SK-N-MC (cell line): ENCODE measurements around the gene GSS.

ENCODE experiments used
- DNase-seq: peaks from one replicate; pipeline ENCODE4 v3.0.0-alpha.2; 2011; ENCODE audit warnings: low read depth, low spot score
- H3K27ac ChIP-seq: fragments of 200-600 bp; sonication (generic); 2 replicates; pipeline ENCODE4 v1.5.1; 2016; ENCODE audit warnings: mixed run types
- H3K36me3 ChIP-seq: fragments of 200-600 bp; sonication (generic); 2 replicates; pipeline ENCODE4 v1.6.1; 2017; ENCODE audit warnings: antibody characterized with exemption, low read length, mixed read lengths; ENCODE audit not compliant: insufficient read depth
- H3K4me3 ChIP-seq: fragments of 200-600 bp; sonication (generic); 2 replicates; pipeline ENCODE4 v1.5.1; 2016
- H3K9ac ChIP-seq: fragments of 200-600 bp; sonication (generic); 2 replicates; pipeline ENCODE4 v1.8.0; 2017; ENCODE audit warnings: mixed run types, mixed read lengths; ENCODE audit not compliant: insufficient read length
- H3K9me3 ChIP-seq: fragments of 200-600 bp; sonication (generic); 2 replicates; pipeline ENCODE4 v1.6.1; 2017; ENCODE audit warnings: low read depth, mild to moderate bottlenecking, antibody characterized with exemption, low read length, moderate library complexity, mixed read lengths
- EZH2 ChIP-seq: fragments of 200-600 bp; sonication (generic); IDR thresholded peaks from one replicate; pipeline ENCODE4 v1.6.1; 2017; ENCODE audit warnings: antibody characterized with exemption
- FOXP2 ChIP-seq: optimal IDR thresholded peaks from 2 replicates; pipeline ENCODE3; 2011; ENCODE audit warnings: mild to moderate bottlenecking, moderate library complexity; ENCODE audit not compliant: insufficient read depth; ENCODE audit errors: extremely low read length, control extremely low read depth
- POLR2AphosphoS5 ChIP-seq: IDR thresholded peaks from 2 replicates; pipeline ENCODE4 v1.6.1; 2012; ENCODE audit warnings: mild to moderate bottlenecking, low read depth, low read length, borderline replicate concordance

The GSS gene

DNA sequence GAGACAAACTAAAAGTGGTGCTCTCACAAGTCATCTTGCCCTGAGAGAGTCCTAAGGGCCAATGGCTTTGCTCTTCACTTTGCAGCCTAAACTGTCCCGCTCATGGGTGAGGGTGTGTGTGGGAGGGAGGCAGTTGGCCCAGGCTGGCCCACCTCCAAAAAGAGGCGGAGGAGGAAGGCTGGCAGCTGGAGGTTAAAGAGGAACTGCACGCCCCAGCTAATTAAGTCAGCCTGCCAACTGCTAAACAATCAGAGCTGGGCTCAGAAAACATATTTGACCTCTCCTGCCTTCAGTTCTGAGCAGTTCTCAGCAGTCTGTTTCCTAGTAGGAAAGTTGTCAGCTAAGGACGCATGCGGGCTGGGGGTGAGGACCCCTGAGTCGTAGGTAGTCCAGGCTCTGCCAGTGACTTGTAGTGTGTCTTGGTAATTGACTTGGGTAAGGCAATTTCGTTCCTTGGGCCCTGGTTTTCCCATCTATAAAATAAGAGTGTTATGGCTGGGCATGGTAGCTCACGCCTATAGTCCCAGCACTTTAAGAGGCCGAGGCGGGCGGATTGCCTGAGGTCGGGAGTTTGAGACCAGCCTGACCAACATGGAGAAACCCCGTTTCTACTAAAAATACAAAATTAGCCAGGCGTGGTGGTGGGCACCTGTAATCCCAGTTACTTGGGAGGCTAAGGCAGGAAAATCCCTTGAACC lies 17.0 kb downstream of the GSS start:
- H3K4me3 ChIP-seq: no peak overlapping the region
- H3K9ac ChIP-seq: no peak overlapping the region
- H3K27ac ChIP-seq: no peak overlapping the region
- no peak for DNase-seq
- no peaks in the 10 kb centered on the region for H3K9me3 ChIP-seq
- TF ChIP-seq POLR2AphosphoS5 (no peak), EZH2 (no peak), FOXP2 (no peak)
- peaks cover 52% of the 10 kb centered on the region; the same call in 1 of the 2 replicates for H3K36me3 ChIP-seq

DNA sequence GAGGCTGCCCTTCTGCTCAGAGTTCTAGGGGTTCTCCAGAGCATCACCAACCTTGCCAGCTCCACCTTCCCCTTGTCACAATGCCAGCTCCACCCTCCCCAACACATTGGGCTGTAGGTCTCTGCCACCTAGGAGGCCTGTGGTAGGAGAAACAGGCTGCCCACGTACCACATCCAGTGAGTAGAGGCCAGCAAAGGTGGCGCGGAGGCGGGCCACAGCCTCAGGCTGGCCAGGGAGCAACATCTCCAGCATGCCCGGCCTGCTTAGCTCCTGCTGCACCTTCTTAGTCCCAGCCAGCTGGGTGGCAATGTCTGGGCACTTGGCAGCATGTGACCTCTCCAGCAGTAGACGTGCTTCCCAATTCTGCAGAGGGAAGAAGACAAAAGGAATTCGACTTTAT lies 23.8 kb downstream of the GSS start:
- no peak for TF ChIP-seq FOXP2
- TF ChIP-seq EZH2: no peak
- no peak for TF ChIP-seq POLR2AphosphoS5
- DNase-seq: no peak
- no peak overlapping the region for H3K27ac ChIP-seq
- H3K36me3 ChIP-seq: peaks cover 49% of the 10 kb centered on the region; the same call in 1 of the 2 replicates
- no peak overlapping the region for H3K9ac ChIP-seq
- no peak overlapping the region for H3K4me3 ChIP-seq
- no peaks in the 10 kb centered on the region for H3K9me3 ChIP-seq

DNA sequence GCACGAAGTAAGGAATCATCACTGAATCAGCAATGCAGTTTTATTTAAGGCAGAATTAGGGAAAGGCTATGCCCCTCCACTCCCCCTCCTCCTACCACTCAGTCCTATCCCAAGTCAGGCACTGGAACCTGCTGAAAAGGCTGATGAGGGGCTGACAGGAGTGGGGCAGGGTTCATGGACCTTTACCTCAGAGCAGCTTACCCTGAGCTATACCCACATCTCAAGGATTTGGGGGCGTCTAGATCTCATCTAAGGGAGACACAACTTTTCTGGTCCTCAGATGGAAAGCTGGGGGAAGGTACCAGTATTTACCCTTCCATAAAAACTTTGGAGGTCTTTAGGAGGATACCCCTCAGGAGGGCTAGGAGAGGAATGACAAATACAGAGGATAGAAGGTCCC lies 27.2 kb downstream of the GSS start:
- TF ChIP-seq FOXP2 (no peak), EZH2 (no peak), POLR2AphosphoS5 (no peak)
- Histone ChIP-seq H3K27ac (no peak overlapping the region), H3K36me3 (peaks cover 42% of the 10 kb centered on the region; the same call in 1 of the 2 replicates), H3K4me3 (no peak overlapping the region), H3K9me3 (no peaks in the 10 kb centered on the region), H3K9ac (no peak overlapping the region)
- DNase-seq: no peak

DNA sequence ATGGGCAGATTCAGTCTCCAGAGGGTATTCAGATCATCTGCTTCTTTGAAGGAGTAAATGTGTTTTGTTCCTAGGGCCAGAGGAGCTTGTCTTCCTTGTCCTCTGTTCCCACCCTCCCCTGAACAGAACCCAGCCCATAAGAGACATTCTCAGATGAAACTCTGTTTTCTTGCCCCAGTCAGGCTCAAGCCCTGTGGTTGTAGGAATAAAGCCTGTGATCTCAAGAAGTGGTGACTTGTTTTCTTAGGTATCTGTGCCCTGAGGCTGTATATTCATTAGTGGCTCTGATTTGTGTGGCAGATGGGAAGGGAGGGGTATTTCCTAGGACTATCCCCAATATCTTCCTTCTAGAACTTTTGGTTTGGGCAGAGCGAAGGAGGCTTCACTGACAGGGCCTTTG lies 27.9 kb downstream of the GSS start:
- TF ChIP-seq POLR2AphosphoS5: no peak
- TF ChIP-seq EZH2: no peak
- no peak for TF ChIP-seq FOXP2
- Histone ChIP-seq H3K9ac (peak overlapping the region; percentile 11), H3K9me3 (no peaks in the 10 kb centered on the region), H3K4me3 (no peak overlapping the region), H3K36me3 (peaks cover 49% of the 10 kb centered on the region; the same call in 1 of the 2 replicates), H3K27ac (no peak overlapping the region)
- DNase-seq: no peak

DNA sequence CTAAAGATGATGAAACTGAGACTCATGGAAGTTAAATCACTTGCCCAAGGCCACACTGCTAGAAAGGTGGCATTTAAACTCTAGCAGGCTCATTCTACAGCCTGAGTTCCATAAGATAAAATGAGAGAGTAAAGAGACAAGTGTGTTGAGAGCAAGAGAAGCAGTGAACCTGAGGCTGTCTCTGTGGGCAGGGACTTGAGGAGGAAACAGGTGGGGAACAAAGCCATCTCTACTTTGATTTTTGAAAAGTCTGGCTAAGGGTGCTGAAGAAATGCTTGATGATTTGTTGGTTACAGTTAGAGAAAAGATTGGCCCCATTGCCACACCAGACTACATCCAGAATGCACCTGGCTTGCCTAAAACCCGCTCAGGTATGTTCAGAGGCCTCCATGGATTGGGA lies 29.0 kb downstream of the GSS start:
- no peaks in the 10 kb centered on the region for H3K9me3 ChIP-seq
- no peak for DNase-seq
- H3K36me3 ChIP-seq: peaks cover 45% of the 10 kb centered on the region; the same call in 1 of the 2 replicates
- H3K27ac ChIP-seq: no peak overlapping the region
- no peak for TF ChIP-seq FOXP2
- TF ChIP-seq EZH2: no peak
- TF ChIP-seq POLR2AphosphoS5: no peak
- H3K4me3 ChIP-seq: no peak overlapping the region
- no peak overlapping the region for H3K9ac ChIP-seq

DNA sequence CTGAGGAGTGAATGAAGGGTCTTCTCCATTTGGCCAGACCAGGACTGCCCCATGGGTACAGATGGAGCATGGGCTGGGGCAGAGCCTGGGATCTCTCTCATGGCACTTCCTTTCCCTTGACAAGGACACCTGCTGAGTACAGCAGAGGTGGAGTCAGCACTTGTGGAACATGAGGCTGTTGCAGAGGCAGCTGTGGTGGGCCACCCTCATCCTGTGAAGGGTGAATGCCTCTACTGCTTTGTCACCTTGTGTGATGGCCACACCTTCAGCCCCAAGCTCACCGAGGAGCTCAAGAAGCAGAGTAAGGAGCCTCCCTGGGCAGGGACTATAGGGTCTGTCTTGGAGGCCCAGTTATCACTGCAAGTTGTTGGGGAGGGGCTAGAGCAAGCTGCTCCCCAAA lies 29.6 kb downstream of the GSS start:
- H3K9me3 ChIP-seq: no peaks in the 10 kb centered on the region
- H3K27ac ChIP-seq: no peak overlapping the region
- H3K36me3 ChIP-seq: peaks cover 42% of the 10 kb centered on the region; the same call in 1 of the 2 replicates
- no peak overlapping the region for H3K9ac ChIP-seq
- no peak for DNase-seq
- no peak overlapping the region for H3K4me3 ChIP-seq
- TF ChIP-seq EZH2: no peak

DNA sequence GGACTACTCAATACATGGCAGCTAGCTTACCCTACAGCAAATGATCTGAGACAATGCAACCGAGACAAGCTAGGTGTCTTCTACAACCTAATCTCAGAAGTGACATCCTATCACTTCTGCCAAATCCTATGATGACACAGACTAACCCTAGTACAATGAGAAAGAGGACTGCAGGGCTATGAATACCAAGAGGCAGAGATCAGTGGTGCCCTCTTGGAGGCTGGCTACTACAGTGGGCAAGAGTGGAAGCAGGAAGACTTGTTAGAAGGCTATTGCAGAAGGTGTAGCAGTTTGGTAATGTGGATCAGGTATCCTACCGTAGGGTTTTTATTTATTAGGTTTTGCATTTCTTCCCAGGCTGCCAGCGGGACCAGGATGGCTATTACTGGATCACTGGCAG lies 30.3 kb downstream of the GSS start:
- no peak overlapping the region for H3K27ac ChIP-seq
- H3K4me3 ChIP-seq: no peak overlapping the region
- H3K36me3 ChIP-seq: peaks cover 35% of the 10 kb centered on the region; the same call in 1 of the 2 replicates
- no peaks in the 10 kb centered on the region for H3K9me3 ChIP-seq
- TF ChIP-seq FOXP2 (no peak), EZH2 (no peak), POLR2AphosphoS5 (no peak)
- no peak overlapping the region for H3K9ac ChIP-seq
- DNase-seq: no peak

DNA sequence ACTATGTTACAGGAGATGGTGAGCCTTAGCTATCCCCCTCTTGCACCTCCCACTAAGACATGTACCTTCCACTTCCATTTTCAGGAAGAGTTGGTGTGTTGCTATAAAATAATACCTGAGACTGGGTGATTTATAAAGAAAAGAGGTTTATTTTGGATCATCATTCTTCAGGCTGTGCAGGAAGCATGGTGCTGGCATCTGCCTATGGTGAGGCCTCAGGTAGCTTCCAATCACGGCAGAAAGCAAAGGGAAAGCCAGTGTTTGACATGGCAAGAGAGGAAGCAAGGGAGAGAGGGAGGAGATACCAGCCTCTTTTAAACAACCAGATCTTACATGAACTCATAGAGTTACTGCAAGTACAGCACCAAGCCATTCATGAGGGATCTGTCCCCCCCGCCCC lies 32.2 kb downstream of the GSS start:
- H3K4me3 ChIP-seq: no peak overlapping the region

More for the DNA sequence above, 32.2 kb downstream of the GSS start:
- no peak for DNase-seq
- H3K27ac ChIP-seq: no peak overlapping the region
- H3K9me3 ChIP-seq: no peaks in the 10 kb centered on the region
- TF ChIP-seq EZH2: no peak
- TF ChIP-seq POLR2AphosphoS5: no peak
- TF ChIP-seq FOXP2: no peak
- no peak overlapping the region for H3K9ac ChIP-seq
- H3K36me3 ChIP-seq: peaks cover 23% of the 10 kb centered on the region; the same call in 1 of the 2 replicates
